K562 (cell line): ENCODE data around the gene TEX13C. TPM values are rescaled to one million over a fixed set of nuclear protein-coding genes. Genes with fewer than 3 reads are reported as not detected.

Experiments
- ARID1B ChIP-seq: fragments of 450-650 bp; IDR thresholded peaks from 2 replicates; pipeline ENCODE4 v1.6.1; 2016; ENCODE audit warnings: antibody characterized with exemption, mild to moderate bottlenecking, inconsistent platforms
- ARID3B ChIP-seq: fragments of 250-450 bp; sonication (Bioruptor Pico); IDR thresholded peaks from 2 replicates; pipeline ENCODE4 v1.4.0; 2020; ENCODE audit warnings: borderline replicate concordance
- ATF6 ChIP-seq: sonication (generic); formaldehyde crosslinking; IDR thresholded peaks from 2 replicates; pipeline ENCODE4 v1.4.0; 2020; ENCODE audit warnings: mild to moderate bottlenecking, missing genetic modification reagents
- BCL6 ChIP-seq: fragments of 250-450 bp; sonication (Bioruptor Pico); IDR thresholded peaks from 2 replicates; pipeline ENCODE4 v1.4.0; 2020
- CBX5 ChIP-seq: IDR thresholded peaks from 2 replicates; pipeline ENCODE4 v1.6.1; 2014; ENCODE audit warnings: low read depth, borderline replicate concordance
- CHCHD3 ChIP-seq: fragments of 250-450 bp; sonication (Bioruptor Pico); IDR thresholded peaks from 2 replicates; pipeline ENCODE4 v2.1.2; 2022; ENCODE audit warnings: mild to moderate bottlenecking
- CHD2 ChIP-seq: IDR thresholded peaks from 2 replicates; pipeline ENCODE4 v1.6.1; 2011; ENCODE audit warnings: low read depth, low read length
- CTBP1 ChIP-seq: fragments of 450-650 bp; IDR thresholded peaks from 2 replicates; pipeline ENCODE4 v1.6.1; 2016; ENCODE audit warnings: borderline replicate concordance
- FOXM1 ChIP-seq, 2 experiments: fragments of 450-650 bp in 1 of 2; sonication (generic) in 1 of 2; formaldehyde crosslinking in 1 of 2; IDR thresholded peaks; 2 replicates each; pipeline versions ENCODE4 v1.6.1 to v1.9.0; 2017 to 2022; ENCODE audit warnings: low read depth in 2 of 2, mild to moderate bottlenecking in 2 of 2, missing genetic modification reagents in 1 of 2, moderate library complexity in 1 of 2
- HDAC3 ChIP-seq: fragments of 450-650 bp; IDR thresholded peaks from 2 replicates; pipeline ENCODE4 v1.6.1; 2018; ENCODE audit warnings: borderline replicate concordance, mild to moderate bottlenecking, moderate library complexity; ENCODE audit not compliant: partially characterized antibody
- KLF10 ChIP-seq: fragments of 250-450 bp; sonication (Bioruptor Pico); IDR thresholded peaks from 2 replicates; pipeline ENCODE4 v1.6.1; 2021; ENCODE audit warnings: matching md5 sums
- L3MBTL2 ChIP-seq: fragments of 450-650 bp; IDR thresholded peaks from 2 replicates; pipeline ENCODE4 v1.6.1; 2016; ENCODE audit warnings: mild to moderate bottlenecking, moderate library complexity
- MCM7 ChIP-seq, 2 experiments: fragments of 450-650 bp; IDR thresholded peaks; 2 replicates each; pipeline ENCODE4 v1.6.1; 2016 to 2018
- MNT ChIP-seq, 2 experiments: fragments of 450-650 bp; conservative IDR thresholded peaks; 2 replicates each; pipeline ENCODE4 v1.6.1; 2017; ENCODE audit warnings: mild to moderate bottlenecking in 2 of 2, moderate library complexity in 2 of 2
- MTA2 ChIP-seq: fragments of 450-650 bp; IDR thresholded peaks from 2 replicates; pipeline ENCODE4 v1.6.1; 2016; ENCODE audit warnings: low read depth
- PKNOX1 ChIP-seq: fragments of 450-650 bp; IDR thresholded peaks from 2 replicates; pipeline ENCODE4 v1.6.1; 2016
- RAD21 ChIP-seq, 2 experiments: fragments of 250-450 bp in 1 of 2; fragments of 450-650 bp in 1 of 2; sonication (Bioruptor Pico) in 1 of 2; formaldehyde crosslinking in 1 of 2; IDR thresholded peaks in 1 of 2; conservative IDR thresholded peaks in 1 of 2; 2 replicates each; pipeline versions ENCODE4 v1.4.0 to v1.8.0; 2020 to 2022; ENCODE audit warnings: mild to moderate bottlenecking in 2 of 2, moderate library complexity in 1 of 2
- RCOR1 ChIP-seq, 2 experiments: IDR thresholded peaks; 2 replicates each; pipeline ENCODE4 v1.6.1; 2012; ENCODE audit warnings: low read depth in 2 of 2, low read length in 2 of 2, borderline replicate concordance in 1 of 2, improper control_type of control experiment in 1 of 2
- SOX6 ChIP-seq: fragments of 450-650 bp; IDR thresholded peaks from 2 replicates; pipeline ENCODE4 v1.6.1; 2014; ENCODE audit warnings: mild to moderate bottlenecking
- TFAP4 ChIP-seq: sonication (generic); formaldehyde crosslinking; IDR thresholded peaks from 2 replicates; pipeline ENCODE4 v1.8.0; 2022; ENCODE audit warnings: missing genetic modification reagents, mild to moderate bottlenecking, moderate library complexity, borderline replicate concordance
- ZC3H11A ChIP-seq: IDR thresholded peaks from 2 replicates; pipeline ENCODE4 v1.6.1; 2012; ENCODE audit warnings: low read depth, low read length, improper control_type of control experiment
- ZNF23 ChIP-seq: fragments of 250-450 bp; sonication (Bioruptor Pico); IDR thresholded peaks from 2 replicates; pipeline ENCODE4 v1.4.0; 2020; ENCODE audit warnings: mild to moderate bottlenecking
- ZNF24 ChIP-seq: fragments of 450-650 bp; IDR thresholded peaks from 2 replicates; pipeline ENCODE4 v1.6.1; 2016
- ZNF3 ChIP-seq: fragments of 250-450 bp; sonication (Bioruptor Pico); IDR thresholded peaks from 2 replicates; pipeline ENCODE4 v1.5.0; 2021; ENCODE audit warnings: mild to moderate bottlenecking, moderate library complexity
- ZNF77 ChIP-seq: fragments of 250-450 bp; sonication (Bioruptor Pico); IDR thresholded peaks from 2 replicates; pipeline ENCODE4 v1.5.0; 2020
- polyA plus RNA-seq, 8 experiments: library from polyadenylated mRNA; depleted of rRNA in 4 of 8; stranded (reverse) in 5 of 8; unstranded in 3 of 8; fragments of >200 nt; fragmentation: Nextera tagmentation in 2 of 8; fragmentation: Illumina TruSeq in 1 of 8; extraction: Ambion mirVana in 2 of 8; extraction: Trizol in 1 of 8; gene quantifications; 2 replicates each; pipeline versions ENCODE4 v1.2.1 to v1.2.3, GENCODE V29; 2011 to 2014; ENCODE audit warnings: inconsistent platforms in 1 of 8, missing spikeins in 1 of 8
- total RNA-seq, 7 experiments: library from RNA; depleted of rRNA in 6 of 7; stranded (reverse); fragments of >200 nt in 6 of 7; fragmentation: Illumina TruSeq in 2 of 7; extraction: Trizol in 2 of 7; gene quantifications; 2 replicates each; pipeline versions ENCODE4 v1.2.1 to v1.2.3, GENCODE V29; 2011 to 2021; ENCODE audit warnings: low replicate concordance in 1 of 7

TEX13C gene
- total and polyA plus RNA-seq, 9 of the 15 experiments (the other 6 are each of a cell fraction or from before 2014, with no cell fraction given): not detected

- TF ChIP-seq ZC3H11A: no peak
- TF ChIP-seq ZNF24: no peak
- TF ChIP-seq MTA2: peak; percentile 62
- TF ChIP-seq KLF10 (CRISPR knock-in tag): no peak
- TF ChIP-seq ARID1B: peak; percentile 93
- no peak for TF ChIP-seq ARID3B (CRISPR knock-in tag)
- peak; percentile 28; the same call in 1 of the 2 replicates for TF ChIP-seq CTBP1
- TF ChIP-seq L3MBTL2: no peak
- TF ChIP-seq CHD2: no peak
- TF ChIP-seq MNT (conservative IDR thresholded peaks at IDR 0.05): no peak
- peak; percentile 59 for TF ChIP-seq FOXM1 (IDR thresholded peaks at IDR 0.05; ENCODE audit: low read depth)
- TF ChIP-seq FOXM1 (CRISPR knock-in tag; IDR thresholded peaks at IDR 0.05; ENCODE audit: low read depth): no peak
- TF ChIP-seq RAD21 (CRISPR knock-in tag; conservative IDR thresholded peaks at IDR 0.05 in 1 of 2, IDR thresholded peaks at IDR 0.05 in 1 of 2): no peak
- TF ChIP-seq ZNF3 (CRISPR knock-in tag): no peak
- peak; percentile 96 for TF ChIP-seq SOX6
- no peak for TF ChIP-seq CBX5
- peak; percentile 72 for TF ChIP-seq PKNOX1
- TF ChIP-seq ZNF77 (CRISPR knock-in tag): no peak
- no peak for TF ChIP-seq ATF6
- peak in 1 of 2 experiments; percentile 83; a peak in 2 of 4 replicates for TF ChIP-seq RCOR1 (IDR thresholded peaks at IDR 0.05; ENCODE audit: borderline replicate concordance in 1 of 2, low read depth in 2 of 2, low read length in 2 of 2)
- no peak for TF ChIP-seq BCL6 (CRISPR knock-in tag)
- TF ChIP-seq MCM7 (IDR thresholded peaks at IDR 0.05): no peak
- no peak for TF ChIP-seq CHCHD3 (CRISPR knock-in tag)
- no peak for TF ChIP-seq HDAC3
- no peak for TF ChIP-seq ZNF23 (CRISPR knock-in tag)
- no peak for TF ChIP-seq TFAP4 (CRISPR knock-in tag)
These were observed 20.8 kb downstream of the TEX13C start (continued) for GRCh38 chrX:125340490-125340889.
